Kidney (tissue), 14 donors: Measurements from ENCODE around the gene TAS2R19. TPM values are rescaled to one million over a fixed set of nuclear protein-coding genes. Genes with fewer than 3 reads are reported as not detected.

Experiments used
- DNase-seq, 5 donors: peaks; one replicate each; pipeline ENCODE4 v3.0.0-alpha.2; 2013 to 2020
- FAIRE-seq: peaks from 2 replicates; lab custom pipeline; 2012; peaks lifted over from hg19 to GRCh38; lab: Jason Lieb, UNC
- H3K27ac ChIP-seq, 2 donors: one replicate each; pipeline ENCODE4 v1.7.0; 2013; ENCODE audit warnings: low read depth in 2 of 2, low read length in 2 of 2, inconsistent platforms in 1 of 2
- H3K27me3 ChIP-seq: one replicate; pipeline ENCODE4 v1.7.1; 2013; ENCODE audit warnings: low read length, inconsistent platforms; ENCODE audit not compliant: control insufficient read depth, insufficient read depth
- H3K36me3 ChIP-seq, 3 donors: one replicate each; pipeline versions ENCODE4 v1.7.0 to v1.7.1; 2013; ENCODE audit warnings: low read length in 3 of 3, control low read depth in 1 of 3, inconsistent platforms in 1 of 3; ENCODE audit not compliant: insufficient read depth in 3 of 3, control insufficient read depth in 2 of 3
- H3K4me1 ChIP-seq, 3 donors: one replicate each; pipeline versions ENCODE4 v1.7.0 to v1.7.1; 2013; ENCODE audit warnings: low read length in 3 of 3, inconsistent platforms in 1 of 3, low read depth in 1 of 3; ENCODE audit not compliant: control insufficient read depth in 2 of 3, insufficient read depth in 2 of 3
- H3K4me3 ChIP-seq, 3 donors: one replicate each; pipeline versions ENCODE4 v1.7.0 to v1.8.1; 2013; ENCODE audit warnings: low read length in 3 of 3, control low read depth in 1 of 3, inconsistent platforms in 1 of 3
- H3K9ac ChIP-seq, 3 donors: one replicate each; pipeline versions ENCODE4 v1.7.0 to v1.7.1; 2013; ENCODE audit warnings: low read length in 3 of 3, control low read depth in 1 of 3, inconsistent platforms in 1 of 3
- H3K9me3 ChIP-seq, 3 donors: one replicate each; pipeline versions ENCODE4 v1.7.0 to v1.7.1; 2013; ENCODE audit warnings: low read length in 3 of 3, control low read depth in 1 of 3, inconsistent platforms in 1 of 3; ENCODE audit not compliant: control insufficient read depth in 2 of 3, insufficient read depth in 1 of 3
- intact Hi-C: fragments of 100-400 bp; cut with DNase I; formaldehyde crosslinking; loops from one replicate; pipeline ENCODE4 v1.11.1; 2022
- polyA plus RNA-seq: library from polyadenylated mRNA; stranded (reverse); fragments of 350-450 nt; fragmentation: Illumina TruSeq; extraction: RNeasy Lipid Tissue Mini Kit (QIAGEN cat#74804); gene quantifications from one replicate; pipeline ENCODE4 v1.2.3, GENCODE V29; 2014; ENCODE audit warnings: low read depth, low replicate concordance; ENCODE audit not compliant: insufficient read depth
- total RNA-seq: library from RNA; stranded (reverse); fragmentation: NEBNext Ultra II Directional; extraction: Animal tissue kit (Norgen Biotek cat#: 25700); gene quantifications from one replicate; pipeline ENCODE4 v1.2.1, GENCODE V29; 2021
- TF ChIP-seq, protein P1 (sequence below): IDR thresholded peaks from 3 replicates; pipeline ENCODE4 v1.5.1; 2012; ENCODE audit warnings: mild to moderate bottlenecking, moderate library complexity, borderline replicate concordance; ENCODE audit not compliant: insufficient read depth; ENCODE audit errors: extremely low read depth
- donor health status: control.
- donor health status: control.
- donor health status: control.
- donor health status: control.
- donor health status: control.
- donor health status: DM: yes; HTN: yes; CAD: no.
- donor health status: Normal renal cell carcinoma (clear cell type).

Gene TAS2R19
- total and polyA plus RNA-seq, 2 donors from 2014 or later: 4.6 TPM; not detected in 1

DNA sequence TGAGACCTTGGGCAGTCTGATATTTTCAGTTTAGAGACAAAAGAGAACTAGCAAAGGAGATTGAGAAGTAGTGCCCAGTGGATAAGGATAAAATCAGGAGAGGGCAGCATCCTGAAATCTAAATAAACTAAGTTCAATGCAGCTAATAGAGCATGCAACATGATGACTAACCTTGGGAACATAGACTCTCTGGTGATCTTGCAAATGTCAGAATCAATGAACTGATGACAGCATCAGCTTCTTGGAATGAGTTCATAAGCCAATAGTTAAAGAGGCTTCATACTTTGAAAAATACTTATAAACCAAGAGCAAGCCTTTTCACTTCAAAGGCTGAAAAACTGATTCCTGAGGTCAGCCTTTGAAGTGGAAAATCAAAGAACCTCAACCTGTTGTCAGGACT lies 8.2 kb downstream of the TAS2R19 start:
- no peaks in the 10 kb centered on the region for H3K36me3 ChIP-seq
- H3K27ac ChIP-seq: no peak overlapping the region
- intact Hi-C loops: no loop called here
- H3K9ac ChIP-seq: no peak overlapping the region
- no peaks in the 10 kb centered on the region for H3K4me1 ChIP-seq
- FAIRE-seq (no peak), DNase-seq (no peak)
- TF ChIP-seq, protein P1, sequence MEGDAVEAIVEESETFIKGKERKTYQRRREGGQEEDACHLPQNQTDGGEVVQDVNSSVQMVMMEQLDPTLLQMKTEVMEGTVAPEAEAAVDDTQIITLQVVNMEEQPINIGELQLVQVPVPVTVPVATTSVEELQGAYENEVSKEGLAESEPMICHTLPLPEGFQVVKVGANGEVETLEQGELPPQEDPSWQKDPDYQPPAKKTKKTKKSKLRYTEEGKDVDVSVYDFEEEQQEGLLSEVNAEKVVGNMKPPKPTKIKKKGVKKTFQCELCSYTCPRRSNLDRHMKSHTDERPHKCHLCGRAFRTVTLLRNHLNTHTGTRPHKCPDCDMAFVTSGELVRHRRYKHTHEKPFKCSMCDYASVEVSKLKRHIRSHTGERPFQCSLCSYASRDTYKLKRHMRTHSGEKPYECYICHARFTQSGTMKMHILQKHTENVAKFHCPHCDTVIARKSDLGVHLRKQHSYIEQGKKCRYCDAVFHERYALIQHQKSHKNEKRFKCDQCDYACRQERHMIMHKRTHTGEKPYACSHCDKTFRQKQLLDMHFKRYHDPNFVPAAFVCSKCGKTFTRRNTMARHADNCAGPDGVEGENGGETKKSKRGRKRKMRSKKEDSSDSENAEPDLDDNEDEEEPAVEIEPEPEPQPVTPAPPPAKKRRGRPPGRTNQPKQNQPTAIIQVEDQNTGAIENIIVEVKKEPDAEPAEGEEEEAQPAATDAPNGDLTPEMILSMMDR: no peak
- no peak overlapping the region for H3K4me3 ChIP-seq
- H3K27me3 ChIP-seq: no peaks in the 10 kb centered on the region
- no peaks in the 10 kb centered on the region for H3K9me3 ChIP-seq

DNA sequence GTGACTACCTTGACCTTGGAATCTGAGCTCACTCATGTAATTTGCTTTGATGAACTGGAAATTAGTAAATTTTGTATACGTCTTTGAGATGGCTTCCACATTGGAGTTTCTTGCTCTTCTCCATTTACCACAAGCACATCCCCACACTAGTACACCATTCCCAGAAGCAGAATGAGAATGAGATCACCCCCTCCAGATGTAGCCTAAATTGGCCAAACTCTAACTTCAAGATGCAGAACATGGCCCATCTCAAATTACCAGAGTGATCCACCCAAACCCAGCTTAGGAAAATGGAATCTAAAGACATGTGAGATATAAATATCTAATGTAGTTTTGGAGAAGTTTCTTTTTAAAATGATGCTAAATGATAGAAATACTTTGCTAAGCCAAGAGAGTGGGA lies 14.8 kb downstream of the TAS2R19 start:
- DNase-seq (no peak), FAIRE-seq (no peak)
- TF ChIP-seq, protein P1: no peak
- Histone ChIP-seq H3K9ac (no peak overlapping the region), H3K27ac (no peak overlapping the region), H3K4me3 (no peak overlapping the region), H3K4me1 (no peaks in the 10 kb centered on the region), H3K36me3 (no peaks in the 10 kb centered on the region), H3K9me3 (no peaks in the 10 kb centered on the region), H3K27me3 (no peaks in the 10 kb centered on the region)
- intact Hi-C loops: no loop called here

DNA sequence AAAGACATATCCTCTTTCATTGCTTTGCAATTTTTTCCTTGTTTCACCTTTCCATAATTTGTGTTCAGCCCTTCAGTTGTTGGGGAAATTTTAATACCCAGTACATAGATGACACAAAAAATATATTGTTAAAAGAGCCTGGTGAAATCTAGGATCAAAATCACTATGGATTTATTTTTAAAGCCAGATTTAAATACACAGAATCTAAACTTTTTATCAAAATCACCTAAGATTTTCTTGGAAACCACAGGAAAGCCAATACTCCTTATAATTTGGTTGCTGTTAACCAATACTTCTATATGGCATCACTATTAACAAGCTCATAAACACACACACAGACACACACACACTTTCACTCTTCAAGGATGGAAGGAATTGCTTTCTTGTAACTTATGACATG lies 24.2 kb downstream of the TAS2R19 start, which contains the start of gene TAS2R20:
Gene TAS2R20, minus strand, starts transcription at position 101 of the 400 bp plus-strand sequence. CDS start 429 bp downstream, outside the sequence.
- Histone ChIP-seq H3K36me3 (peaks cover 0 to 2% (median 0%) of the 10 kb centered on the region in 3 donors), H3K27ac (no peak within 1 kb of the TSS), H3K4me1 (no peaks in the 10 kb centered on the region), H3K27me3 (no peaks in the 10 kb centered on the region), H3K9ac (no peak within 1 kb of the TSS), H3K9me3 (no peaks in the 10 kb centered on the region), H3K4me3 (no peak within 1 kb of the TSS)
- no peak for DNase-seq
- intact Hi-C loops: no loop called here
- no peak for FAIRE-seq
- TF ChIP-seq, protein P1: no peak

DNA sequence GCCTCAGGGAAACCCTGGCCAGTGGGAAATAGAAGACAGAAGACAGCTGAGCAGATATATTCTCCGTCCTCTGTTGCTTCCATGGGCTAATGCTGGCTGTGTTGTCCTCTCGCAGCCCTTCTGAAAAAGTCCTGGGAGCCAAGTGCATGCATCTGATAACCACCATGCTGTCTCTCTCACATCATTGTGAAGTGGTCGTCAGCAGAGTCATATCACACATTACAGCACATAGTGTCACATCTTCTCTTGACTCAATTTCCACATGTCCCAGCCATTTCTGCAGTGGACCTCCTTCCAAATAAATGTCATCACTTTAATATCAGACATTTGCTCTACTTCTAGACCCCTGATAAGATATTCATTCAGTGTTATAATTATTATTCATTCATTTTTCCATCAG lies 28.1 kb downstream of the TAS2R19 start:
- FAIRE-seq: no peak
- intact Hi-C loops: no loop called here
- Histone ChIP-seq H3K9me3 (peaks cover 0 to 4% (median 0%) of the 10 kb centered on the region in 3 donors), H3K36me3 (peaks cover 0 to 2% (median 0%) of the 10 kb centered on the region in 3 donors), H3K4me1 (no peaks in the 10 kb centered on the region), H3K27ac (no peak overlapping the region), H3K9ac (no peak overlapping the region), H3K4me3 (no peak overlapping the region), H3K27me3 (no peaks in the 10 kb centered on the region)
- TF ChIP-seq, protein P1: no peak
- DNase-seq: no peak
